DOHH2 (cell line): ENCODE data around the gene SOBP.

ENCODE experiments used
- CTCF ChIP-seq: fragments of 200-600 bp; sonication (generic); IDR thresholded peaks from one replicate; pipeline ENCODE4 v1.5.1; 2014; ENCODE audit warnings: antibody characterized with exemption, mild to moderate bottlenecking, low read depth, low read length; ENCODE audit not compliant: poor library complexity, severe bottlenecking
- EZH2phosphoT487 ChIP-seq: fragments of 200-600 bp; sonication (generic); IDR thresholded peaks from 2 replicates; pipeline ENCODE4 v1.6.1; 2017; ENCODE audit warnings: borderline replicate concordance, mild to moderate bottlenecking, antibody characterized with exemption, low read length, moderate library complexity, mixed read lengths

- TF ChIP-seq CTCF (no peak), EZH2phosphoT487 (no peak)
These were observed 19.6 kb downstream of the SOBP start for GRCh38 chr6:107509506-107509905.
